NCI-H1694 treated with DMSO at 0.1 percent for 48 hours (cell line): ENCODE results near the gene ANKRD30BL.
A peak's percentile ranks its signal among the peaks of the same experiment; 100 is the strongest.
"Not testable (repeated sequence)": the region's sequence is repeated elsewhere in the genome, so short reads cannot be mapped to it uniquely, and the experiment has no call there.

Experiments
- DNase-seq: peaks from one replicate; lab custom pipeline; 2025; lab: John Stamatoyannopoulos, UW

The ANKRD30BL gene, protein sequence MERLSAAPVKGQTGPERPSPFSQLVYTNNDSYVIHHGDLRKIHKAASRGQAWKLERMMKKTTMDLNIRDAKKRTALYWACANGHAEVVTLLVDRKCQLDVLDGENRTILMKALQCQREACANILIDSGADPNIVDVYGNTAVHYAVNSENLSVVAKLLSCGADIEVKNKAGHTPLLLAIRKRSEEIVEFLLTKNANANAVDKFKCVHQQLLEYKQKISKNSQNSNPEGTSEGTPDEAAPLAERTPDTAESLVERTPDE

DNA sequence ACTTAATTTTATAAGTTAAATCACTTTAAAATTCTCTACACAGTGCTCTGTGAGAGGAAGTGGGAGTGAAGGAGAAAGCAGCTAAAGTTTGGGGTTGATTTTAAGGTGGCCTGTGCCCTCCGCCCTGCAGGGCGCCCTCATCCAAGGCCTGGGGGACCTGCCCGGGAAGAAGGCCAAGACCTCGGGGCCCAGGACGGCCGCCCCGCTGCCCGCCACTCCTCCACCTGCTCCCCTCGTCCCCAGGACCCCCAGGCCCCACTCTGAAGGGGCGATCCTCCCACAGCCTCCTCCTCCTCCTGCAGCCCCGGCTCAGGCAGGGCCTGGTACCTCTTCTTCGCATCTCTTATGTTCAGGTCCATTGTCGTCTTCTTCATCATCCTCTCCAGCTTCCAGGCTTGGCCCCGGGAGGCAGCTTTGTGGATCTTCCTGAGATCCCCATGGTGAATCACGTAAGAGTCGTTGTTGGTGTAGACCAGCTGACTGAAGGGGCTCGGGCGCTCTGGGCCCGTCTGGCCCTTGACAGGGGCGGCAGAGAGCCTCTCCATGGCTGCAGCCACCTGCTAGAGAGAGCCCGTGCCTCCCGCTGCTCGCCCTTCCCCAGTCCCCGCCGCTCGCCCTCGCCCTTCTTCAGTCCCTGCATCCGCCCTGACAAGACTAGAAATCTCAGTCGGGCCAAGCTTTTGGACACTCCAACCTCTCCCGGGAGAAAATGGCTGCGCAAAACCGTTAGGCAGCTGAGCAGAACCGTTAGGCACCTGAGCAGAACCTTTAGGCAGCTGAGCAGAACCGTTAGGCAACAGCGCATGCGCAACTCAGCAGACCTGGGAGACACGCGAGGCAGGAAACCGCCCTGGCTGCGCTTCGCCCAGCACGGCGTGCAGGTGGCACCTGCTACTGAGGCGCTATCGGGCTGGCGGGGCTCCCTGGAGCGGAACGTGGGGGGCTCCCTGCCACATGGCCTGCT, at the start of gene ANKRD30BL:
Gene ANKRD30BL, minus strand, starts transcription at position 792 of the 964 bp plus-strand sequence. Its CDS starts 247 bp downstream, at position 545.
- DNase-seq = not testable (repeated sequence)

DNA sequence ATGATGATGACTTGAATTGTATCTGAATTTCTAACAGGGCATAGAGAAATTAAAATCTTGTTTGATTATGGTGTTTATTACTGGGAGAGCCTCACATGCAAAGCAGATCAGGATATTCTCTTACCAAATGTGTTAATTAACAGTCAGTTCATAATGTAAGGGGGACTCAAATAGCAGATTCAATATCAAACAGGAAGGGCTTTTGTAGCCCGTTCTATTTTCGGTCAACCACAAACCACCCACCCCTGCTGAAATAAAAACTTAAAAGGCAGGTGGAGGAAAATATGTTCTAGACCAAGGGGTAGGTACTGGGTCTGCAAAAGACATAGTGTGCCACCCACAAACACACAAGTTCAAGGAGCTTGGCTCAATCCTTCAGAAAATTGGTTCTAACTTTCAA, 41.1 kb upstream of the ANKRD30BL start:
- not testable (repeated sequence) for DNase-seq

DNA sequence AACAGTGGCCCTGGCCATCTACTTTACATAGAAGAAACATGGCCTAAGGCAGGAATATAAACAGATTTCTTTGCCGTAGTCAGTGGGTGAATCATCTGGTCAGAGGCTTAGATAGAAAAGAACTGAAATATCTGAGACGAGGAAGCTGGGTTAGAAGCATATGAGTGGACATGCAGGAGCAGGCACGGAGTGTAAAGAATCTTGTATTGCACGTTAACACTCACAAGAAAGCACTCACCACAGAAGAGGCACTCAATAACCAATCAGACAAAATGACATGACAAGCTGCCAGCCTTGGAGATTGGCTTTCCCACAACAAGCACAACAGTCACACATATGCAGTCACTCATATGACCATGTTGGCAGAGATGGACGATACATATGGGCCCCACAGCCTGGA, 31.1 kb upstream of the ANKRD30BL start:
- not testable (repeated sequence) for DNase-seq

DNA sequence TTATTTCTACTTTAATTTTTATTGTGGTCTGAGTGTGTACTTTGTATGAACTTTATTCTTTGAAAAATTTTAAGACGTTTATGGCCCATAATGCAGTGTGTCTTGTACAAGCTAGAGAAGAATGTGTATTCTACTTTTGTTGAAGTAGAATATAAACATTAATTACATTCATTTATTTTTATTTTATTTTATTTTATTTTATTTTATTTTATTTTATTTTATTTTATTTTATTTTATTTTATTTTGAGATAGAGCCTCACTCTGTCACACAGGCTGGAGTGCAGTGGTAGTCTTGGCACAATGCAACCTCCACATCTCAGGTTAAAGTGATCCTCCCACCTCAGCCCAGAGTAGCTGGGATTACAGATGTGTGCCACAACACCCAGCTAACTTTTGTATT, 5.3 kb upstream of the ANKRD30BL start:
- not testable (repeated sequence) for DNase-seq

DNA sequence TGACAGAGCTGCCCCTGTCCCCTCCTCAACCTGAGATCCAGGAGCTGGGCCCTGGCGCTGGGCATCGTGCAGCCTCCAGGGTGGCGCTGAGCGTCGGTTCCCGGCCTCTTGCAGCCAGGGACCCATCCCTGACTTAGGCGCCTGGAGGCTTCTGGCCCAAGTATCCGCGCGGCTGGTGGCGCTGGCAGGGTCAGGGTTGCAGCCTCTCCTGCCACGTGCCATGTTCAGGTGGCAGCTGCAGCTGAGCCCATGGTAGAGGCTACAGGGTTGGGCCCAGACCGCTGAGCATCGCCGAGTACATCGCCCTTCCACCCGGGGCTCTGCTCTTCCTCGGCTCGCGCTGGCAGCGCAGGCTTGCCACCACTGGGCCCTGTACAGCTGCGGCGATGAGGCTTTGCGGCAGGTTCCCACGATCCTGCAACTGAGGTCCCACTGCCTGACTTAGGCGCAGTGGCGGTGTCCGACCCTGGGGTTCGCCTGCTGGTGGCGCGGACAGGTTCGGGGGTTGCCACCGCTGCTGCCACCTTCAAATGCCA, 441 bp upstream of the ANKRD30BL start:
- not testable (repeated sequence) for DNase-seq

DNA sequence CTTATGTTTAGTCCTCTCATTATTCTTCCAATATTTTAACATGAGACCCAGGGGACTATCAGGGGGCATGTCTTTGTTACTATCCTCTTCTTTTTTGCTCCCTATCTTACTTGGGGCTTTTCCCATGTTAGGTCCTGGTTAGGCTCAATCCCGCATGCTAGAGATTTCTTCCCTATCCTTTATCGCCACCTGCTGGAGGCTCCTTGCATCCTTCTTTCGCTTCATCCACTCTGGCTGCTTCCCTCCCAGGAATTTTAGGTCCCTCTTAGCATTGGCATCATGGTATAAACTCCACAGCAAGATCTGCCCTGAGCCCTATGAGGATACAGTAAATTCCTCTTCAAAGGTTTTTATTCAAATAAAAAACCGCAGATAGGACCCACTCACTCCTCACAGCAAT, 15.0 kb downstream of the ANKRD30BL start:
- DNase-seq = peak; percentile 58
